Neural crest cell (in vitro differentiated cells): ENCODE data around the gene LMAN1L. TPM values are rescaled to one million over a fixed set of nuclear protein-coding genes. Genes with fewer than 3 reads are reported as not detected.

Experiments
- DNase-seq: peaks from one replicate; pipeline ENCODE4 v3.0.0; 2021; ENCODE audit warnings: low read depth, mixed read lengths, low spot score
- H3K27ac Mint-ChIP-seq: one replicate; pipeline ENCODE4 v1.8.0; 2021; ENCODE audit warnings: mild to moderate bottlenecking, mixed read lengths; ENCODE audit not compliant: unreplicated experiment
- H3K27me3 Mint-ChIP-seq: 2 replicates; pipeline ENCODE4 v1.8.0; 2021; ENCODE audit warnings: low read depth, mild to moderate bottlenecking, mixed read lengths
- H3K36me3 Mint-ChIP-seq: 2 replicates; pipeline ENCODE4 v1.8.0; 2021; ENCODE audit warnings: low read depth, mild to moderate bottlenecking, mixed read lengths
- H3K4me1 Mint-ChIP-seq: 2 replicates; pipeline ENCODE4 v1.8.0; 2021; ENCODE audit warnings: mixed read lengths
- H3K4me3 Mint-ChIP-seq: one replicate; pipeline ENCODE4 v1.8.0; 2021; ENCODE audit warnings: mild to moderate bottlenecking, mixed read lengths
- H3K9me3 Mint-ChIP-seq: 2 replicates; pipeline ENCODE4 v1.8.0; 2021; ENCODE audit warnings: mixed read lengths
- total RNA-seq: library from RNA; stranded (reverse); gene quantifications from 2 replicates; pipeline ENCODE4 v1.2.1, GENCODE V29; 2021
- TF ChIP-seq, protein P1 (sequence below): fragments of 200-600 bp; sonication (generic); conservative IDR thresholded peaks from 2 replicates; pipeline ENCODE4 v1.5.0; 2021; ENCODE audit warnings: antibody characterized with exemption, mild to moderate bottlenecking

LMAN1L gene
- total RNA-seq, 1 donor from 2014 or later = not detected

DNA sequence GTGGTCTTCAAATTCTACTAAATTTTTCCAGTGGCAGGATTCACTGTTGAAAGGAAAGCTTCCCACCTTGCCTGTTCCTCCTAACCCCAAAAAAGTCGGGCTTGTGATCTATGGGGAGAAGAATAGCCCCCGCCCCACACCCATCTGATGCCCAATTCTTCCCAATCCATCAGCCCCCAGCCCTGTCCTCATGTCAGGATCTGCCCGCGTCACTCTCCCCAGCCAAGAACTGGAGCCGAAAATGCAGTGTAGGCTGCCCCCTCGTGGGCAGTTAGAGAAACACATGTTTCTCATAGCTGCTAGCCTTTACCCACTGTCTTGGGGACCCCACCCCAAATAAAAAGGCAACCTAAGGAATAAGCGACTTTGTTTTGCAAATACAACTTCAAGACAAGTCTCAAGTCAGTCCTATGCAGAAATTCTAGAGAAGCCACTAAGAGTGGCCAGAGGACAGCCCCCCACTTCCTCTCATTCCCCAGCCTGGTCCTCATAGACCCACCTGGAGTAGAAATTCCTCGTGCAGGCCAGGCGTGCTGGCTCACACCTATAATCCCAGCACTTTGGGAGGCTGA lies 43.8 kb upstream of the LMAN1L start:
- DNase-seq = peak; percentile 66
- Mint-ChIP-seq H3K9me3 (no peaks in the 10 kb centered on the region), H3K4me1 (peaks cover 31% of the 10 kb centered on the region), H3K27me3 (peaks cover 4% of the 10 kb centered on the region), H3K27ac (no peak overlapping the region), H3K36me3 (no peaks in the 10 kb centered on the region), H3K4me3 (peak overlapping the region; percentile 11)
- TF ChIP-seq, protein P1, sequence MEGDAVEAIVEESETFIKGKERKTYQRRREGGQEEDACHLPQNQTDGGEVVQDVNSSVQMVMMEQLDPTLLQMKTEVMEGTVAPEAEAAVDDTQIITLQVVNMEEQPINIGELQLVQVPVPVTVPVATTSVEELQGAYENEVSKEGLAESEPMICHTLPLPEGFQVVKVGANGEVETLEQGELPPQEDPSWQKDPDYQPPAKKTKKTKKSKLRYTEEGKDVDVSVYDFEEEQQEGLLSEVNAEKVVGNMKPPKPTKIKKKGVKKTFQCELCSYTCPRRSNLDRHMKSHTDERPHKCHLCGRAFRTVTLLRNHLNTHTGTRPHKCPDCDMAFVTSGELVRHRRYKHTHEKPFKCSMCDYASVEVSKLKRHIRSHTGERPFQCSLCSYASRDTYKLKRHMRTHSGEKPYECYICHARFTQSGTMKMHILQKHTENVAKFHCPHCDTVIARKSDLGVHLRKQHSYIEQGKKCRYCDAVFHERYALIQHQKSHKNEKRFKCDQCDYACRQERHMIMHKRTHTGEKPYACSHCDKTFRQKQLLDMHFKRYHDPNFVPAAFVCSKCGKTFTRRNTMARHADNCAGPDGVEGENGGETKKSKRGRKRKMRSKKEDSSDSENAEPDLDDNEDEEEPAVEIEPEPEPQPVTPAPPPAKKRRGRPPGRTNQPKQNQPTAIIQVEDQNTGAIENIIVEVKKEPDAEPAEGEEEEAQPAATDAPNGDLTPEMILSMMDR = peak; percentile 88

DNA sequence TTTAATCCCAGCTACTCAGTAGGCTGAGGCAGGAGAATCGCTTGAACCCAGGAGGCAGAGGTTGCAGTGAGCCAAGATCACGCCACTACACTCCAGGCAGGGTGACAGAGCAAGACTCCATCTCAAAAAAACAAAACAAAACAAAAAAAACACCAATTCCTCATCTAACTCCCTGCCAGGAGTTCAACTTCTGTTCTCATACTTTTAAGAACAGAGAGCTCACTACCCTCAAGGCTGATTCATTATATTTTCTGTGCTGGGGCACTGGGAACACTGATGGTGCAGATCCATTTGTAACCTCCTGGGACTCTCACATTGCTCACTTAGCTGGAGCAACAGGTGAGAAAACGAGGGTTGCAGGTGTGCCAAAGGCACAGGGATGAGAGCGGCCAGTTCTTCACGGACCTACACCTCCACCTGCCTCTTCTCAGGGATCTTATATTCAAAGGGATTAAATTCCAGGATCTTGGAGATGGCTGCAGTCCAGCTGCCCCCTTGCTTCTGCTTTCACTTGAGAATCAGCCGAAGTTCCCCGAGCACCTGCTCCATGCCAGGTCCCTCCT lies 43.1 kb upstream of the LMAN1L start:
- no peaks in the 10 kb centered on the region for H3K9me3 Mint-ChIP-seq
- no peak overlapping the region for H3K4me3 Mint-ChIP-seq
- H3K27me3 Mint-ChIP-seq = peaks cover 4% of the 10 kb centered on the region
- TF ChIP-seq, protein P1 = no peak
- H3K27ac Mint-ChIP-seq = no peak overlapping the region
- DNase-seq = no peak
- peaks cover 36% of the 10 kb centered on the region for H3K4me1 Mint-ChIP-seq
- H3K36me3 Mint-ChIP-seq = no peaks in the 10 kb centered on the region

DNA sequence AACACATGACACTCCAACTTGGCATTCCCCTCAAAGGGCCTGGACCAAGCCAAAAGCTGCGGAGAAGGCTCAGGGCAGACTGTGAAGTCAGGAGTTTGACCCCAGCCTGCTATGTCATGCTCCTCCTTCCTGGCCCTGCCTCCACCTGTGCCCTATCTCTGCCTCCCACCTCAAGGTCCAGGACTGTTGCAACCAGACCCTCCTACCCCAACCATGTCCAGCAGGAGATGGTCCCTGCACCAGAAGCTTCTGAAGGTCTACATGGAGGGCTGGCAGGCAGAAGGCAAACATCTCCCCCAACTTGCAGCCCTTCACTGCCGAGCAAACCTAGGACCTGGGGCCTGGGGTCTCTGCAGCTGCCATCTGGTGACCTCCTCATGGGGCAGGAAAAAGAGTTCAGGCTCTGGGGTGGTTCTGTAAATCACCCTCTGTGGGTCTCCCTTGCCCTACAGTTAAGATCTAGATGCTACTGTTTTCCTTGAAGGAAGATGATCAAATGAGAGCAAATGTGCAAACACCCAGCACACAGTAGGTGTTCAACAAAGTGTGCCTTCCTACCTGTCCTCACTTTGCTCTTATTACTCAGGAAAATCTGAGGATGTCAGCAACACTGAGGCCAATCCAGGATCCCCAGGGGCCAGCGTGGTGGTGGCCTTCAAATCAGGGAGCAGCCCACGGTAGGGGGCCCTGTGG lies 42.3 kb upstream of the LMAN1L start:
- Mint-ChIP-seq H3K4me3 (no peak overlapping the region), H3K27me3 (peaks cover 4% of the 10 kb centered on the region), H3K27ac (no peak overlapping the region), H3K36me3 (no peaks in the 10 kb centered on the region), H3K9me3 (no peaks in the 10 kb centered on the region), H3K4me1 (peaks cover 36% of the 10 kb centered on the region)
- TF ChIP-seq, protein P1 = no peak
- no peak for DNase-seq

DNA sequence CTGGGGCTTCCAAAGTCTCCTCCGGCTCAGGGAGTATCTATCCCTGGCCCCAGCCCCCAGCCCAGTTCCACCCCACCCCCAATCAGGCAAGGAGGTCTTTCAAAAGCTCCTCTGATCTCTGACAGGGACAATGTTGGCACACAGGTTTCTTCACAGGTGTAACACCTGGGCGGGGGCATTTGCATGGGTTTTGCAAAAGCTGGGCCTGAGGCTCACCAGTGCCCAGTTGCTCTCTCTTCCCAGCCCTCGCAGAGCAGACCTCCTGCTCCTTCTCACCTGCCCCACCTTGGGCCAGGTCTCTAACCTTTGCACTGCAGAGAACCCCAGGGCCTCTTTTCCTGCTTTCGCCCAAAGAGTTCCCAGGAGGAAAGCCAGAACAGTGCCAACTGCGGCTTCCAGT lies 39.3 kb upstream of the LMAN1L start:
- Mint-ChIP-seq H3K4me1 (peaks cover 56% of the 10 kb centered on the region), H3K27me3 (peaks cover 4% of the 10 kb centered on the region), H3K36me3 (no peaks in the 10 kb centered on the region), H3K27ac (no peak overlapping the region), H3K9me3 (no peaks in the 10 kb centered on the region), H3K4me3 (no peak overlapping the region)
- DNase-seq = no peak
- TF ChIP-seq, protein P1 = no peak

DNA sequence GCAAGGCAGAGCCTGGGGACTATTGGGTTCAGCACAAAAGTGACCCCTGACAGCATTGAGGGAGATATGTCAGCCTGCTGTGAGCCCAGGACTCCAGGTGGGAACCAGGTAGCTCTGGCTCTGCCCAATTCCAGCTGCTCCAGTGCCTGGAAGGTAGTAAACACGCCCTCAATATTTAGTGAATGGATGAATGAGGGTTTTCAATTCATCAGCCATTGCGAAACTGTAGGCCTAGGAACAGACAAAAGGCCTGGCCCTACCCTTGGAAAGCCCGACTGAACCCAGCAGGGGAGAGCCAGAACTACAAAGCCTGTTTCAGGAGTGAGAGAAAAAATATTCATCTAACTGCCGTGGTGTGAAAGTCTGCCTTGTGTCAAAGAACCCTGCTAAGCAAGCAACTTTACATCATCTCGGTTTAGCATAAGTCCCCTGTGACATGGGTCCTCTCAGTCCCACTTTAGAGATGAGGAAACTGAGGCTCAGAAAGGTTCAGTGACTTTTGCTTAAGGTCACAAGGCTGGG lies 38.8 kb upstream of the LMAN1L start:
- no peak for DNase-seq
- Mint-ChIP-seq H3K27ac (no peak overlapping the region), H3K4me3 (no peak overlapping the region), H3K4me1 (peaks cover 57% of the 10 kb centered on the region), H3K27me3 (peaks cover 4% of the 10 kb centered on the region), H3K9me3 (no peaks in the 10 kb centered on the region), H3K36me3 (no peaks in the 10 kb centered on the region)
- TF ChIP-seq, protein P1 = no peak
